ENCODE measurements around the gene CFAP77. TPM values are rescaled to one million over a fixed set of nuclear protein-coding genes. Genes with fewer than 3 reads are reported as not detected.

Gene CFAP77
- total RNA-seq = not detected in 2 replicates

DNA sequence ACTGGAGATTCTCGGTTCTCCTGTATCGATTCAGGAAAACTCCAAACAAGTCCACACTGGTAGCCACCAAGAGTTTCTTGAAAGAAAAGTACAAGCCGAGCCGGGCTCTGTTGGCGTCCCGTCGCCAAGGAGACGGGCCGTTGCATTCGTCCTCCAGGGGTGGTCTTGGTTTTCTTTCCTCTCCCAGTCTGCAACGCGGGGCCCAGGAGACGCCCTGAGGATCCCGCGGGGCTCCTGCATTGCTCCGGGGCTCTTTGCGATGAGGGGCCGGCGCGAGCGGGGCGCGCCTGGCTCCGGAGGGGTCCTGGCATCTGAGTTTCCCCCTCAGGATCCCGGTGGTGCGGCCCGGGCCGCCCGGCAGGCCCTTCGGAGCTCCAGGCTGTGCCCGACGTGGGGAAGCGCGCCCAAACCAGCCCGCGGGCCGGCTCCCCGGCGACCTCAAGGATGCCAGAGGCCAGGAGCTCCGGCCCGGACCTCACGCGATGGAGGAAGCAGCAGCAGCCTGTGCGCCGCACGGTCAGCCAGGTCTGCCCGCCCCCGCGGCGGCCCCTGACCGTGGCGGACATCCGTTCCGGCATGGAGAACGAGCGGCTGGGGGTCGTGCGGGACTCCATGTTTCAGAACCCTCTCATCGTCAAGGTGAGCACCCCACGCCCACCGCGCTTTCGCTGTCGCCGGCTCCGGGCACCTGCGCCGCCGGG, at the start of gene CFAP77:
TSS of gene CFAP77 (plus strand) at position 384 of the 701 bp plus-strand sequence. CDS start at position 445, 61 bp downstream.

GRCh38 chr9:132406554-132407122, 3.4 kb upstream of the CFAP77 start, which contains the start of gene TTF1:
Gene TTF1, minus strand, starts transcription at chr9:132406840. Its CDS starts 4,019 bp downstream, at chr9:132402821.

DNA sequence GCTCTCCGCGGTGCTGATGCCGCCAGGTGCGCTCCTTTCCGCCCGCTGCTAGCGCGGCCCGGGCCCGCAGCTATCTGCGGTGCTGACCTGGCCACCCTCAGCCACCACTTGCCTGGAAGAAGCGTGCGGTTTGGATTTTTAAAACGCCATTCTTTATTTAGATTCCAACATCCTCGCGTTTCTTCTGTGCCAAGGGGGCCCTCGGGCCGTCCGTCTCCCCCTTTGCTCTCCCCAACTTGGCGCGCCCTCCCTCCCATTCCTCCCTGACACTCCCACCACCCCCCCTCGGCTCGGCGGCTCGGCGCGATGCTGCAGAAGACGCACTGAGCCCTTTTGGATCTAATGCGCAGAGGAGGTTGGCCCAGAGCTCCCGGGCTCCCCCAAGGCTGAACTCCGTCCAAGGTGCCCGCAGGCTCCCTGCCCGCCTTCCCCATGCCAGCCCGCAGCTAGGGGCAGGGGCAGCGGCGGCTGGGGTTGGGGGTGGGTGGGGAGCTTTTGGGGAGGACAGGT, 172.3 kb downstream of the CFAP77 start, which contains the start of gene BARHL1:
TSS of gene BARHL1 (plus strand) at position 331 of the 510 bp plus-strand sequence. CDS start 192 bp downstream, outside the sequence.

Other genes starting within 250 kb of the CFAP77 start
- 0.08 TPM in 1 of 2 replicates, not detected in the other for gene NTNG2, start 248.2 kb upstream of the CFAP77 start, total RNA-seq
- gene SETX, start 55.2 kb upstream of the CFAP77 start, total RNA-seq = 20.3 and 27.0 TPM in 2 replicates
- 7.3 and 9.9 TPM in 2 replicates for gene TTF1, start 3.4 kb upstream of the CFAP77 start, total RNA-seq
- gene BARHL1, start 172.4 kb downstream of the CFAP77 start, total RNA-seq = not detected in 2 replicates